ENCODE results near the gene HEATR1. TPM values are rescaled to one million over a fixed set of nuclear protein-coding genes. Genes with fewer than 3 reads are reported as not detected.
A peak's percentile ranks its signal among the peaks of the same experiment; 100 is the strongest.
"Not testable (repeated sequence)": the region's sequence is repeated elsewhere in the genome, so short reads cannot be mapped to it uniquely, and the experiment has no call there.

Gene HEATR1
- total RNA-seq, 1 donor from 2014 or later: 12.8 TPM

GRCh38 chr1:236507022-236507700, 97.2 kb downstream of the HEATR1 start:
- intact Hi-C loops (cut with micrococcal nuclease): no loop called here
- Histone ChIP-seq H3K36me3 (no peaks in the 10 kb centered on the region), H3K27me3 (ENCODE audit: low read depth) (no peaks in the 10 kb centered on the region), H3K4me1 (peaks cover 22% of the 10 kb centered on the region), H3K9me3 (replicated peaks) (no peaks in the 10 kb centered on the region), H3K4me3 (no peak overlapping the region), H3K27ac (replicated peaks) (peak overlapping the region; percentile 84)
- DNase-seq: no peak
- TF ChIP-seq CTCF (IDR thresholded peaks at IDR 0.05; ENCODE audit: borderline replicate concordance): no peak

GRCh38 chr1:236504338-236504737, 100.0 kb downstream of the HEATR1 start:
- intact Hi-C loops (cut with micrococcal nuclease); DNase-seq; H3K36me3 ChIP-seq: not testable (repeated sequence)

GRCh38 chr1:236502972-236503639, 101.2 kb downstream of the HEATR1 start:
- Histone ChIP-seq H3K36me3 (no peaks in the 10 kb centered on the region), H3K4me1 (peaks cover 22% of the 10 kb centered on the region), H3K4me3 (peak overlapping the region; percentile 38), H3K27ac (replicated peaks) (peak overlapping the region; percentile 51), H3K27me3 (ENCODE audit: low read depth) (no peaks in the 10 kb centered on the region), H3K9me3 (replicated peaks) (no peaks in the 10 kb centered on the region)
- TF ChIP-seq CTCF (IDR thresholded peaks at IDR 0.05; ENCODE audit: borderline replicate concordance): no peak
- intact Hi-C loops (cut with micrococcal nuclease): no loop called here
- DNase-seq: peak; percentile 38

More at GRCh38 chr1:236504338-236504737, 100.0 kb downstream of the HEATR1 start:
- not testable (repeated sequence) for H3K27me3 ChIP-seq (ENCODE audit: low read depth); H3K4me3 ChIP-seq; H3K27ac ChIP-seq (replicated peaks); H3K9me3 ChIP-seq (replicated peaks)
- peaks cover 22% of the 10 kb centered on the region for H3K4me1 ChIP-seq

GRCh38 chr1:236502579-236502971, 101.7 kb downstream of the HEATR1 start:
- peaks cover 18% of the 10 kb centered on the region for H3K4me1 ChIP-seq
- TF ChIP-seq CTCF (IDR thresholded peaks at IDR 0.05; ENCODE audit: borderline replicate concordance): no peak
- H3K27ac ChIP-seq (replicated peaks): peak overlapping the region; percentile 51
- no peaks in the 10 kb centered on the region for H3K36me3 ChIP-seq
- H3K27me3 ChIP-seq (ENCODE audit: low read depth): no peaks in the 10 kb centered on the region
- H3K9me3 ChIP-seq (replicated peaks): no peaks in the 10 kb centered on the region
- DNase-seq: no peak
- intact Hi-C loops (cut with micrococcal nuclease): no loop called here
- no peak overlapping the region for H3K4me3 ChIP-seq

GRCh38 chr1:236501093-236501492, 103.2 kb downstream of the HEATR1 start:
- Histone ChIP-seq H3K4me1 (peaks cover 12% of the 10 kb centered on the region), H3K4me3 (no peak overlapping the region), H3K9me3 (replicated peaks) (no peaks in the 10 kb centered on the region), H3K36me3 (no peaks in the 10 kb centered on the region), H3K27me3 (ENCODE audit: low read depth) (no peaks in the 10 kb centered on the region), H3K27ac (replicated peaks) (no peak overlapping the region)
- intact Hi-C loops (cut with micrococcal nuclease): no loop called here
- DNase-seq: no peak
- no peak for TF ChIP-seq CTCF (IDR thresholded peaks at IDR 0.05; ENCODE audit: borderline replicate concordance)

Other genes starting within 250 kb of the HEATR1 start
- 1.4 TPM for gene EDARADD, start 210.2 kb downstream of the HEATR1 start, total RNA-seq
- gene LGALS8, start 80.5 kb downstream of the HEATR1 start, total RNA-seq: 76.5 TPM
- 2,454 TPM for gene ACTN2, start 82.0 kb upstream of the HEATR1 start, total RNA-seq
- 47.6 TPM for gene MTR, start 190.8 kb upstream of the HEATR1 start, total RNA-seq